Hepatocyte (in vitro differentiated cells): Measurements from ENCODE around the gene SLC13A5. TPM values are rescaled to one million over a fixed set of nuclear protein-coding genes. Genes with fewer than 3 reads are reported as not detected.
A peak's percentile ranks its signal among the peaks of the same experiment; 100 is the strongest.

Experiments
- DNase-seq: peaks from one replicate; pipeline ENCODE4 v3.0.0-alpha.2; 2016; ENCODE audit warnings: low spot score
- H2AFZ ChIP-seq: fragments of 200-600 bp; sonication (generic); 2 replicates; pipeline ENCODE4 v1.6.0; 2016; ENCODE audit warnings: antibody characterized with exemption, mild to moderate bottlenecking
- H3K27ac ChIP-seq: fragments of 200-600 bp; sonication (generic); 2 replicates; pipeline ENCODE4 v1.5.1; 2016; ENCODE audit warnings: mild to moderate bottlenecking
- H3K27me3 ChIP-seq: fragments of 200-600 bp; sonication (generic); 2 replicates; pipeline ENCODE4 v1.6.1; 2016
- H3K36me3 ChIP-seq: fragments of 200-600 bp; sonication (generic); replicated peaks from 2 replicates; pipeline ENCODE4 v1.5.1; 2016; ENCODE audit warnings: low read depth; ENCODE audit not compliant: insufficient read depth
- H3K4me1 ChIP-seq: fragments of 200-600 bp; sonication (generic); 2 replicates; pipeline ENCODE4 v1.5.1; 2016; ENCODE audit warnings: mild to moderate bottlenecking, moderate library complexity; ENCODE audit not compliant: insufficient read depth
- H3K4me2 ChIP-seq: fragments of 200-600 bp; sonication (generic); 2 replicates; pipeline ENCODE4 v1.6.0; 2016
- H3K4me3 ChIP-seq: fragments of 200-600 bp; sonication (generic); 2 replicates; pipeline ENCODE4 v1.5.1; 2016; ENCODE audit warnings: mild to moderate bottlenecking
- H3K79me2 ChIP-seq: fragments of 200-600 bp; sonication (generic); 2 replicates; pipeline ENCODE4 v1.6.0; 2017; ENCODE audit warnings: mild to moderate bottlenecking
- H3K9me2 ChIP-seq: fragments of 200-600 bp; sonication (generic); replicated peaks from 2 replicates; pipeline ENCODE4 v1.6.0; 2017; ENCODE audit warnings: mild to moderate bottlenecking; ENCODE audit not compliant: insufficient read depth
- H3K9me3 ChIP-seq: fragments of 200-600 bp; sonication (generic); 2 replicates; pipeline ENCODE4 v1.5.1; 2016; ENCODE audit warnings: low read depth, mild to moderate bottlenecking
- H4K20me1 ChIP-seq: fragments of 200-600 bp; sonication (generic); 2 replicates; pipeline ENCODE4 v1.6.0; 2016; ENCODE audit warnings: mild to moderate bottlenecking; ENCODE audit not compliant: insufficient read depth, poor library complexity, severe bottlenecking
- EZH2 ChIP-seq: fragments of 200-600 bp; sonication (generic); IDR thresholded peaks from 2 replicates; pipeline ENCODE4 v1.6.1; 2016; ENCODE audit warnings: antibody characterized with exemption, mild to moderate bottlenecking, borderline replicate concordance
- EZH2phosphoT487 ChIP-seq: fragments of 200-600 bp; sonication (generic); IDR thresholded peaks from one replicate; pipeline ENCODE4 v1.6.1; 2018; ENCODE audit warnings: antibody characterized with exemption, mild to moderate bottlenecking, low read depth, moderate library complexity; ENCODE audit not compliant: unreplicated experiment, severe bottlenecking
- WGBS: methylation state at CpG from one replicate; pipeline ENCODE4 v1.1.6; 2016; ENCODE audit warnings: low lambda C conversion rate; ENCODE audit errors: missing lambda C conversion rate; 5-methylcytosine and 5-hydroxymethylcytosine counted together
- polyA plus RNA-seq: library from polyadenylated mRNA; unstranded; fragments of >200 nt; fragmentation: Nextera tagmentation; extraction: Ambion mirVana; gene quantifications from 2 replicates; pipeline ENCODE4 v1.2.1, GENCODE V29; 2016
- total RNA-seq: library from RNA; depleted of rRNA; stranded (reverse); fragments of >200 nt; gene quantifications from 2 replicates; pipeline ENCODE4 v1.2.3, GENCODE V29; 2014
- TF ChIP-seq, protein P1 (sequence below): fragments of 200-600 bp; sonication (generic); IDR thresholded peaks from 2 replicates; pipeline ENCODE4 v1.5.1; 2016; ENCODE audit warnings: antibody characterized with exemption, mild to moderate bottlenecking; ENCODE audit not compliant: poor library complexity

SLC13A5 gene
- total and polyA plus RNA-seq, 2 experiments from 2014 or later, result 7.3 to 18.5 TPM

DNA sequence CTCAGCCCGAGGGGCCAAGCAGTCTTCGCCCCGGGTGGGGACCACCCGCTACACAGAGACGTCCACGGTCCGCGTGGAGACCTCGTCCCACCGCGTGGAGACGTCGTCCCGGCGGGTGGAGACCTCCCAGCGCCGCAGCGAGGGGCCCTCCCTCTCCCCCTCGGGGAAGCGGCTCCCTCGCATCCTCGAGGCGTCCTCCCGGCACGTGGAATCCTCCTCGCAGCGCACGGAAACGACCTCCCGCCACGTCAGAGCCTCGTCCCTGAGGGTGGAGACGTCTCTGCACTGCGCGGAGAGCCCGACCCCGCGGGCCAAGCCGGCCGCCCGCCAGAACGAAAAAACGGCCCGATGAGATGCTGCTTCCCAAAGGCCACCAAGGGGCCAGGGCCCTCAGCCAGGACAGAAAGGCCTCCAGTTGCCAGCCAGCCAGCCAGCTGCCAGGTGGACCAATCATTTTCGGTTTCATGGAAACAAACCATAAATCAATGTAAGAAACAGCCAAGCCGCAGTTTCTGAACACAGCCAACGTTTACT lies 61.2 kb downstream of the SLC13A5 start:
- no peaks in the 10 kb centered on the region for H3K9me3 ChIP-seq
- H4K20me1 ChIP-seq, result peaks cover 5% of the 10 kb centered on the region
- H3K36me3 ChIP-seq, result no peaks in the 10 kb centered on the region
- 74% methylated on average over 32 of the region's 47 CpGs for WGBS
- peak overlapping the region; percentile 91 for H3K4me2 ChIP-seq
- peak overlapping the region; percentile 46 for H3K4me3 ChIP-seq
- TF ChIP-seq EZH2phosphoT487, result no peak
- TF ChIP-seq EZH2, result no peak
- TF ChIP-seq, protein P1, sequence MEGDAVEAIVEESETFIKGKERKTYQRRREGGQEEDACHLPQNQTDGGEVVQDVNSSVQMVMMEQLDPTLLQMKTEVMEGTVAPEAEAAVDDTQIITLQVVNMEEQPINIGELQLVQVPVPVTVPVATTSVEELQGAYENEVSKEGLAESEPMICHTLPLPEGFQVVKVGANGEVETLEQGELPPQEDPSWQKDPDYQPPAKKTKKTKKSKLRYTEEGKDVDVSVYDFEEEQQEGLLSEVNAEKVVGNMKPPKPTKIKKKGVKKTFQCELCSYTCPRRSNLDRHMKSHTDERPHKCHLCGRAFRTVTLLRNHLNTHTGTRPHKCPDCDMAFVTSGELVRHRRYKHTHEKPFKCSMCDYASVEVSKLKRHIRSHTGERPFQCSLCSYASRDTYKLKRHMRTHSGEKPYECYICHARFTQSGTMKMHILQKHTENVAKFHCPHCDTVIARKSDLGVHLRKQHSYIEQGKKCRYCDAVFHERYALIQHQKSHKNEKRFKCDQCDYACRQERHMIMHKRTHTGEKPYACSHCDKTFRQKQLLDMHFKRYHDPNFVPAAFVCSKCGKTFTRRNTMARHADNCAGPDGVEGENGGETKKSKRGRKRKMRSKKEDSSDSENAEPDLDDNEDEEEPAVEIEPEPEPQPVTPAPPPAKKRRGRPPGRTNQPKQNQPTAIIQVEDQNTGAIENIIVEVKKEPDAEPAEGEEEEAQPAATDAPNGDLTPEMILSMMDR, result no peak
- no peak for DNase-seq
- peaks cover 34% of the 10 kb centered on the region for H3K4me1 ChIP-seq
- H2AFZ ChIP-seq, result peak overlapping the region; percentile 84
- no peaks in the 10 kb centered on the region for H3K9me2 ChIP-seq
- peaks cover 49% of the 10 kb centered on the region for H3K79me2 ChIP-seq
- peaks cover 17% of the 10 kb centered on the region for H3K27me3 ChIP-seq
- H3K27ac ChIP-seq, result peak overlapping the region; percentile 55

GRCh38 chr17:6651354-6651918 lies 61.7 kb downstream of the SLC13A5 start, which contains the start of the genes C17orf100 and MED31:
TSS of gene C17orf100 (plus strand) at chr17:6651762. CDS start at chr17:6651914, 152 bp downstream.
TSS of gene MED31 (minus strand) at chr17:6651605. CDS start at chr17:6651528, 77 bp downstream.
- no peaks in the 10 kb centered on the region for H3K36me3 ChIP-seq
- H4K20me1 ChIP-seq, result peaks cover 5% of the 10 kb centered on the region
- DNase-seq, result peak; percentile 97
- no peaks in the 10 kb centered on the region for H3K9me3 ChIP-seq
- TF ChIP-seq, protein P1, result no peak
- no peak for TF ChIP-seq EZH2phosphoT487
- TF ChIP-seq EZH2, result no peak
- H2AFZ ChIP-seq, result peak within 1 kb of the TSS; percentile 90
- H3K27me3 ChIP-seq, result peaks cover 17% of the 10 kb centered on the region
- H3K4me1 ChIP-seq, result peaks cover 34% of the 10 kb centered on the region
- H3K4me2 ChIP-seq, result peak within 1 kb of the TSS; percentile 91
- peak within 1 kb of the TSS; percentile 92 for H3K4me3 ChIP-seq
- peak within 1 kb of the TSS; percentile 93 for H3K27ac ChIP-seq
- no peaks in the 10 kb centered on the region for H3K9me2 ChIP-seq
- 7% methylated on average over 26 of the region's 35 CpGs for WGBS
- H3K79me2 ChIP-seq, result peaks cover 52% of the 10 kb centered on the region

DNA sequence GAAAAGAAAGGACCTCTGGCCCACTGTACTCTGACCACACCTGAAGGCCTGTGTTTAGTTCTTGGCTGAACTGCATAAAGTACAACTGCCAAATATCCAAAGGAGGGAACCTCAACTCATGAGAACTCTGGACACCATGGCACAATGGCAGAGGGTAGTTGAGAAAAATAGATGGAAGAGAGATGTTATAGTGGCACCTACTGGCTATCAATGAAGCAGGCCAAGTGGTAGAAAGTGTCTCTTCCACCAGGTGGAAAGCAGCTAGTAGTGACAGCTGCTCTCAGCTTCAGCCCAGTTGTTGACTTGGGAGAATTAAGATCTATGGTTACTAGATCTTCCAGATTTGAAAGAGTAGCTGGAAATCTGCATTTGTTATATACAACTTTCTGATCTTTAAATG lies 65.0 kb downstream of the SLC13A5 start:
- Histone ChIP-seq H3K27ac (no peak overlapping the region), H3K79me2 (peaks cover 76% of the 10 kb centered on the region), H3K27me3 (no peaks in the 10 kb centered on the region), H3K36me3 (no peaks in the 10 kb centered on the region), H3K4me3 (no peak overlapping the region), H2AFZ (no peak overlapping the region), H3K4me2 (no peak overlapping the region), H4K20me1 (peaks cover 5% of the 10 kb centered on the region), H3K9me2 (no peaks in the 10 kb centered on the region), H3K4me1 (peaks cover 20% of the 10 kb centered on the region), H3K9me3 (no peaks in the 10 kb centered on the region)
- no peak for TF ChIP-seq EZH2phosphoT487
- DNase-seq, result no peak

DNA sequence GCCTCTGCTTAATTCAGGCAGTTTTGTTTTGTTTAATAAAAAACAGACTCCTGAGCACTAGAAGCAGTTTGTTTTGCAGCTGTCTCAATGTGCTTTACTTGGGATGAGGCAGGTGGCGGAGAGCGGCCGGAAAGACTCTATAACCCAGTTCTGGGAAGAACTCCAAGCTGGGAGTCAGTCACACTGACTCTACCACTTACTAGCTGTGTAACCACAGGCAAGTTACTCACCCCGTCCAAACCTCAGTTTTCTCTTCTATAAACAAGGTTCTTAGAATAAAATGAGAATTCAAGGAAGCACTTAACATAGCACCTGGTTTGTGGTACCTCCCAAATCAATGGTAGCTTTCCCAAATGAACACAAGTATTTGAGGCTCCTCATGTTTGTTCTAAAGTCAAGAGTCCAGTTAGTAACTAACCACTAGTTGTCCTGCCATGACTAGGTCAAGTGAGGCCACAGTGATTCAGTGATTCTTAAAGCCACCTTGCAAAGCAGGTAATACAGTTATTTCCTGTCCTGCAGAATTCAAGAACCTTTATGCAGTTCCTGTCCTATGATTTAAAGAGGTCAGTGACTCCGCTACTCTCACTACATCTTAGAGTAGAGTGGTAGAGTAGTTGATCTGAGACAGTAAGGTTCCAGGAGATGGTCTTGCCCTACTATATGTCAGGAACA lies 69.6 kb downstream of the SLC13A5 start:
- no peaks in the 10 kb centered on the region for H3K27me3 ChIP-seq
- peaks cover 80% of the 10 kb centered on the region for H3K79me2 ChIP-seq
- H3K9me3 ChIP-seq, result no peaks in the 10 kb centered on the region
- H3K9me2 ChIP-seq, result no peaks in the 10 kb centered on the region
- no peak for DNase-seq
- no peak for TF ChIP-seq EZH2
- TF ChIP-seq EZH2phosphoT487, result no peak
- H3K4me3 ChIP-seq, result no peak overlapping the region
- H3K27ac ChIP-seq, result no peak overlapping the region
- H3K4me1 ChIP-seq, result peaks cover 7% of the 10 kb centered on the region
- no peak overlapping the region for H3K4me2 ChIP-seq
- H2AFZ ChIP-seq, result no peak overlapping the region
- H3K36me3 ChIP-seq, result no peaks in the 10 kb centered on the region
- WGBS, result 88% methylated on average over 5 of the region's 5 CpGs
- no peaks in the 10 kb centered on the region for H4K20me1 ChIP-seq
